ENCODE measurements around the gene PDCD4.

PDCD4 gene

DNA sequence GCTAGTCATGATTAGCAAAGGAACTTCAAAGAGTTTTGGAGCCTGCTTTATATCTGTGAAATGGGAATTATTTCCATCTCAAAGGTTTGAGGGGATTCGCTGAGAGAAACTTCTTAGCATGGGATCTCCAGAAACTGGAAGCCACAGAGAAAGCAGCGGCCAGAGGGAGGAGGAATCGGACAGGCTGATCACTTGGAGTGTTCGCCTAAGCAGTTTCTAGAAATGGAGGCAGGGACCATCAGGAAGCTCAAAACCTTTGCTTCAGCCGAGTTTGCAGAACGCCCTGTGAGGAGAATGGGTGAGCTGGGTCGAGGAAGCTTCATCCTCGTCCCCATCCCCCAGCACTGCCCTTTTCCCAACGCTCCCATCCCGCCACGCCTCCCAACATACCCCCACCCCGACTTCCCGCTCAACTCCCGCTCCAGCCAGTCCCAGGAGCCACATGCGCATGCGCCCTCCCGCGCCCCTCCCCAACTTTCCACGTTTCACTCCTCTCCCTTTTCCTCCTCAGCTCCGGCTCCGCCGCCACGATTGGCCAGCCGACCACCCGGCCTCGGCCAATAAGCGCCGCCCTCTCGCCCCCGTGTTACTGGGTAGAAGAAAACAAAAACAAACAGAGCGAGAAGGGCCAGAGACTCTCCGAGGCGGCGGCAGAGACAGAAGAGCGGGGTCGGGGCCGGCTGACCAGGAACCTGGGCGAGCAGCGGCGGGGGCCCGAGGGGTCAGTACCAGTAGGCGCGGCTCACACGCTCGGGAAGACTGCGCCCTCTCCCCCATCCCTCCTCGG is at the start of gene PDCD4:
PDCD4 (plus strand) TSS at position 631 of the 787 bp plus-strand sequence. CDS start 4,100 bp downstream, outside the sequence.
- peaks cover 7% of the 10 kb centered on the region for H3K36me3 Mint-ChIP-seq (ENCODE audit: low read depth)
- H3K4me1 Mint-ChIP-seq (ENCODE audit: low read depth), result peaks cover 80% of the 10 kb centered on the region
- H3K9me3 Mint-ChIP-seq, result no peaks in the 10 kb centered on the region
- peak within 1 kb of the TSS; percentile 87 for H3K4me3 Mint-ChIP-seq
- no peaks in the 10 kb centered on the region for H3K27me3 Mint-ChIP-seq
- peak within 1 kb of the TSS; percentile 91 for H3K27ac Mint-ChIP-seq

DNA sequence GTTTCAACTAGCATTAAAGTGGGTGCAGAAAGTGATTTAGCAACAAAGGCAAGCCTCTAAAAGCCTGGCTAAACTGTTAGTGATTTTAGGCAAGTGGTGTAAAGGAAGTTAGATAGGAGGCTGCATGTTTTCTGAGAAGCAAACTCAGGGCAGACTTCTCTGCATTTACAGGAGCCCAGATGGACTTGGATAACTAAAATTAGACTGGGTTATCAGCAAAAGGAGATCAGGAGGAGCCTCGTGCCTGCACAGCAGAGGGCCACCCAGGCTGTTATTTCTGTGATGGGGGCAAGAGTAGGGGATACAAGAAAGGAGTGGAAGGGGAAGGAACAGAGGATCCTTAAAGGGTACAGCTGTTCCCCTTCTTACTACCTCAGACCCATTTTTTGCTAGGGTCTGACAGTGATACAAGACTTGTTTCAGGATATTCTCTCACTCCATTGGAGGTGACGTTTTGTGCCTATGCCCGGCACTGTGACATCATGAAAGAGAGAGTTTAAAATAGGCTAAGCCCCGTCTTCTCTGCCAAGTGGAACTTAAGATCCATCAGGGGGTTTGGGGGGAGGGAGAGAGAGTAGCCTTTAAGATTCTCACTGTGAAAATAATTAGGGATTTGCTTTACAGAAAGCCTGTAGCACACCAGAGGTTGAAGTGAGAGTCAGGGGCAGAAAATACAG is 49.6 kb upstream of the PDCD4 start:
- Mint-ChIP-seq H3K4me3 (no peak overlapping the region), H3K9me3 (no peaks in the 10 kb centered on the region), H3K36me3 (ENCODE audit: low read depth) (no peaks in the 10 kb centered on the region), H3K27me3 (no peaks in the 10 kb centered on the region), H3K27ac (no peak overlapping the region), H3K4me1 (ENCODE audit: low read depth) (peaks cover 17% of the 10 kb centered on the region)

DNA sequence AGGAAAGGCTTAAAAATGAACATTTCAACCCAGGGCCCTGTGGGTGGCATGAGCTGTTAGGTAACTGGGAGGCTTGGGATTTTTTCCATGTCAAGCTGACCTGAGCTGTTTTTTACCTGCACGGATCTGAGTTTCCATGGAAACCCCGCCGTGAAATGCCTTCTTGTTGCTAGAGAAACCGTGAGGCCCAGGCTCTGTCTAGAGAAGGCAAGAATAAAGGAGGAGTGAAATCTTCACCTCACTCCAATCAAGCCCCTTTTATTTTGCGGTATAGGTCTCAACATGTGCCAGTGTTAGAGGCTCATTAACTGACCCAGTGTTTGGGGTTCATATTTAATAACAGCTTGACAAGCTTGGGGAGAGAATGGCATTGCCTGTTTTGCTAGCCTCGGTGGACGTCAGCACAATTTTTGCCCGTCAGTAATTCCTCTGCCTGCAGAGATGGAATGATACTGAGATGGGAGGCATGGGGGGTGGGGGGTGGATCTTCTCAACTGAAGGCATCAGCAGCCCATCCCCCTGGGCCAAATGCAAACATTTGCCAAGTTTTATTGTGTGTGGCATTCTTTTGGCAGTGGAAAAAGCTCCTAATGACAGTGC is 48.9 kb upstream of the PDCD4 start:
- no peak overlapping the region for H3K27ac Mint-ChIP-seq
- H3K36me3 Mint-ChIP-seq (ENCODE audit: low read depth), result no peaks in the 10 kb centered on the region
- no peak overlapping the region for H3K4me3 Mint-ChIP-seq
- H3K27me3 Mint-ChIP-seq, result no peaks in the 10 kb centered on the region
- no peaks in the 10 kb centered on the region for H3K9me3 Mint-ChIP-seq
- peaks cover 11% of the 10 kb centered on the region for H3K4me1 Mint-ChIP-seq (ENCODE audit: low read depth)

DNA sequence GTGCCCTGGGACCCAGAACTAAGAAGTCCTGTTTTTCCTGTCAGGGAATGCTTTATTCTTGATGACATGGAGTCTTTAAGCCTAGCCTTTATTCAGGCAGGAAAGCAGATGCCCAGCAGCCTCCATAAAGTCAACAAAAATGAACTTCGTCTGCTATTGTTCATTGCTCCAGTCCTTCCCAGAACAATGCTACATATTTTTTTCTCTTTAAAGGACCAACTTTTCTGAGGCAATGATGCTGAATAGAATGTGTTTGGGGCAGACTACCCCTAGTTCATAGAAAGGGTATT is 47.6 kb upstream of the PDCD4 start:
- Mint-ChIP-seq H3K27me3 (no peaks in the 10 kb centered on the region), H3K27ac (no peak overlapping the region), H3K4me3 (no peak overlapping the region), H3K4me1 (ENCODE audit: low read depth) (peaks cover 11% of the 10 kb centered on the region), H3K36me3 (ENCODE audit: low read depth) (no peaks in the 10 kb centered on the region), H3K9me3 (no peaks in the 10 kb centered on the region)

DNA sequence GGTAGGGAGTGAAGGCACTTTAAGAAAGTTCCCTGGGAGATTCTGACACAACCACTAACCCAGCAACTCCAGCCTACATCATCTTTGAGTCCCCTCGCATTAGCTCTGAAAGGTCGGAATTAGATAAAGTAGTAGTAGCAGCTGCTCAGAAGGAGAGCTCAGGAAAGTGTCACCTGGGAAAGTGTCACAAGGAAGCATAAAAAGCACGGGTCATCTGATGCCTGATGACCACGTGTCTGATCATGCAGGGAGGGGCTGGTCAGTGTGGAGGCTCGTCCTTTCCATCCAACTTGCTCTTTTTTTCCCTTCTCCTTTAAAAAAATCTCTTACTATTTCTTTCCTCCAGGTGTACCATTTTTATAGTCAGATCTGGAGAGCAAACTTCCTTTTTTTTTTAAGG is 47.1 kb upstream of the PDCD4 start:
- Mint-ChIP-seq H3K27me3 (no peaks in the 10 kb centered on the region), H3K4me3 (no peak overlapping the region), H3K27ac (peak overlapping the region; percentile 38), H3K4me1 (ENCODE audit: low read depth) (peaks cover 11% of the 10 kb centered on the region), H3K9me3 (no peaks in the 10 kb centered on the region), H3K36me3 (ENCODE audit: low read depth) (no peaks in the 10 kb centered on the region)

DNA sequence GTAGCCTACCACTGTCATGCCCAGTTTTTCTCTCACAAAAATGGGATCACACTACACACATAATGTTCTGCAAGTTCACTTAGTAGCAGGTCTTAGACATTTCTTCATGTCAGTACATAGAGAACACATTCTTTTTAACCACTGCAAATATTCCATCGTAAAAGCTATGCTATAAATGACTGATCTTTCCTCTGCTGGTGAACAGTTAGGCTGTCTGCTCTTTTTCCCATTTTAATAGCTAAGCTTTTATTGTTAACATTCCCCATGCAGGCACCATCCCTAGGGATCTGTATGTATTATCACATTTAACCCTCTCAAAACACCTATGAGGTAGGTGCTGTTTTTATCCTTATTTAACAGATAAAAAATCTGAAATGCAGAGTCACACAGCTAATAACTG is 46.2 kb upstream of the PDCD4 start:
- H3K4me3 Mint-ChIP-seq, result no peak overlapping the region
- H3K27me3 Mint-ChIP-seq, result no peaks in the 10 kb centered on the region
- H3K27ac Mint-ChIP-seq, result no peak overlapping the region
- peaks cover 17% of the 10 kb centered on the region for H3K4me1 Mint-ChIP-seq (ENCODE audit: low read depth)
- no peaks in the 10 kb centered on the region for H3K9me3 Mint-ChIP-seq
- no peaks in the 10 kb centered on the region for H3K36me3 Mint-ChIP-seq (ENCODE audit: low read depth)

DNA sequence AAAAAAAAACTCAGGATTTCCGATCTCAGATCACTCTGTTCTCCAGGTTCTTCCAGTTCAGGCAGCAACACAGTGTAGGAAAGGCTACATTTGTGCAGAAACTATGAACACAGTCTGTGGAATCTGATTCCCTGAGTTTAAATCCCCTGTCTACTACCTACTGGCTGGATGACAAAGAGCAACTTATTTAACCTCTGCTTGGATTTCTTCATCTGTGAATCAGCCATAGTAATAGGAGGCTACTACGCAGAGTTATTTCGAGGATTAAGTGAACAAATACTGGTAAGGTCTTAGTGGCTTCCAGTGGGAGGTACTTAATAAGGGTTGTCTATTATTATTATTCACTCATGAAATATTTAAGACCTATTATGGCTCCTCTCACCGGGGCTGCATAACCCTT is 44.3 kb upstream of the PDCD4 start:
- H3K9me3 Mint-ChIP-seq, result no peaks in the 10 kb centered on the region
- H3K27ac Mint-ChIP-seq, result no peak overlapping the region
- no peak overlapping the region for H3K4me3 Mint-ChIP-seq
- H3K27me3 Mint-ChIP-seq, result no peaks in the 10 kb centered on the region
- H3K4me1 Mint-ChIP-seq (ENCODE audit: low read depth), result peaks cover 10% of the 10 kb centered on the region
- H3K36me3 Mint-ChIP-seq (ENCODE audit: low read depth), result no peaks in the 10 kb centered on the region

GRCh38 chr10:110827875-110828274 is 43.9 kb upstream of the PDCD4 start:
- Mint-ChIP-seq H3K4me1 (ENCODE audit: low read depth) (peaks cover 10% of the 10 kb centered on the region), H3K27ac (no peak overlapping the region), H3K27me3 (no peaks in the 10 kb centered on the region), H3K9me3 (no peaks in the 10 kb centered on the region), H3K4me3 (no peak overlapping the region), H3K36me3 (ENCODE audit: low read depth) (no peaks in the 10 kb centered on the region)

DNA sequence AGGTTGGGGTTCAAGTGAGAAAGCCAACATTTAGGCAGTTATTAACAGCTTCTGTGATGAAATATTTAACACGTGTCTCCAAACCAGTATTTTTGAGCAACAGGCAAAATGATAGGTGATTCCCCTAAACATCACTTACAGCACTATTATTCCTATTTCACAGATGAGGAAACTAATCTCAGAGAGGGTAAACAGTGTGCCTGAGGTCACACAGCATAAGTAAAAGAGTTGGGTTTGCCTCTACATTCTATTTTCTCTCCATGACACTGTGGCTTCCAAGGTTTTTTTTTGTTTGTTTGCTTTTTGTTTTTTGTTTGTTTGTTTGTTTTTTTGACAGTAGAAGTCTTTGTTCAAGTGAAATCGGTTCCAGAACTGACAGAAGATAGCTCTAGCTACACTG is 43.2 kb upstream of the PDCD4 start:
- no peaks in the 10 kb centered on the region for H3K27me3 Mint-ChIP-seq
- H3K4me3 Mint-ChIP-seq, result no peak overlapping the region
- H3K4me1 Mint-ChIP-seq (ENCODE audit: low read depth), result peaks cover 14% of the 10 kb centered on the region
- H3K36me3 Mint-ChIP-seq (ENCODE audit: low read depth), result no peaks in the 10 kb centered on the region
- H3K9me3 Mint-ChIP-seq, result no peaks in the 10 kb centered on the region
- peak overlapping the region; percentile 21 for H3K27ac Mint-ChIP-seq

- no peaks in the 10 kb centered on the region for H3K9me3 Mint-ChIP-seq
- peak overlapping the region; percentile 69 for H3K27ac Mint-ChIP-seq
- no peak overlapping the region for H3K4me3 Mint-ChIP-seq
- H3K4me1 Mint-ChIP-seq (ENCODE audit: low read depth), result peaks cover 21% of the 10 kb centered on the region
- H3K27me3 Mint-ChIP-seq, result no peaks in the 10 kb centered on the region
- no peaks in the 10 kb centered on the region for H3K36me3 Mint-ChIP-seq (ENCODE audit: low read depth)
These were observed 41.9 kb upstream of the PDCD4 start for GRCh38 chr10:110829721-110830410.

DNA sequence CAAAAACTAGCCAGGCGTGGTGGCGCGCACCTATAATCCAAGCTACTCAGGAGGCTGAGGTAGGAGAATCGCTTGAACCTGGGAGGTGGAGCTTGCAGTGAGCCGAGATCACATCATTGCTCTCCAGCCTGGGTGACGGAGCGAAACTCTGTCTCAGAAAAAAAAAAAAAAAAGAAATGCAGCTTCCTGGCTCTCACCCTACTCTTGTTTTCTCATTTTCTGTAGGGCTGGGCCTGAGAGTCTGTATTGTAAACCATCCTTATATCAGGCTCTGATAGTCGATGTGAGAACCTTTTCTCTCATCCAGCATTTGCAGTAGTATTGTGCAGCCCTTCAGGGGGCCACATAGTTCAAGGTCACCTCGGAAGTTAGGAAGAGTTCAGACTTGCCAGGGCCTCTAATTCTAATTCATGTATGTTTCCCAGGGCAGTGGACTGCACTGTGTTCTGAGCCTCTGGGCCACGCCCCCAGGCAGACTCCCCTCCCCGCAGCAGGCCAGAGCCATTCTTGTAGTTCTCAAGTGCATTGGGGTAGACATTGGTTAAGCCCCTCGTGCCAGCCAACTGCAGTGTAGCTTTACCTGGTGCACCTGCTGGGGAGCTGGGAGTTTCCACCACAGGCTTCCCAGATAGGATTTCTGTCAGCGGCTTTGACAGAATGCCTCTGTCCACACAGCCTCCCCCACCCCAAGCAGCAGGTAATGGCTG is 38.3 kb upstream of the PDCD4 start:
- Mint-ChIP-seq H3K9me3 (no peaks in the 10 kb centered on the region), H3K4me1 (ENCODE audit: low read depth) (peaks cover 53% of the 10 kb centered on the region), H3K27ac (peak overlapping the region; percentile 49), H3K27me3 (no peaks in the 10 kb centered on the region), H3K36me3 (ENCODE audit: low read depth) (no peaks in the 10 kb centered on the region), H3K4me3 (no peak overlapping the region)

- Mint-ChIP-seq H3K4me3 (no peak overlapping the region), H3K9me3 (no peaks in the 10 kb centered on the region), H3K27ac (peak overlapping the region; percentile 88), H3K27me3 (no peaks in the 10 kb centered on the region), H3K36me3 (ENCODE audit: low read depth) (no peaks in the 10 kb centered on the region), H3K4me1 (ENCODE audit: low read depth) (peaks cover 53% of the 10 kb centered on the region)
These were observed 37.6 kb upstream of the PDCD4 start for GRCh38 chr10:110833941-110834628.

DNA sequence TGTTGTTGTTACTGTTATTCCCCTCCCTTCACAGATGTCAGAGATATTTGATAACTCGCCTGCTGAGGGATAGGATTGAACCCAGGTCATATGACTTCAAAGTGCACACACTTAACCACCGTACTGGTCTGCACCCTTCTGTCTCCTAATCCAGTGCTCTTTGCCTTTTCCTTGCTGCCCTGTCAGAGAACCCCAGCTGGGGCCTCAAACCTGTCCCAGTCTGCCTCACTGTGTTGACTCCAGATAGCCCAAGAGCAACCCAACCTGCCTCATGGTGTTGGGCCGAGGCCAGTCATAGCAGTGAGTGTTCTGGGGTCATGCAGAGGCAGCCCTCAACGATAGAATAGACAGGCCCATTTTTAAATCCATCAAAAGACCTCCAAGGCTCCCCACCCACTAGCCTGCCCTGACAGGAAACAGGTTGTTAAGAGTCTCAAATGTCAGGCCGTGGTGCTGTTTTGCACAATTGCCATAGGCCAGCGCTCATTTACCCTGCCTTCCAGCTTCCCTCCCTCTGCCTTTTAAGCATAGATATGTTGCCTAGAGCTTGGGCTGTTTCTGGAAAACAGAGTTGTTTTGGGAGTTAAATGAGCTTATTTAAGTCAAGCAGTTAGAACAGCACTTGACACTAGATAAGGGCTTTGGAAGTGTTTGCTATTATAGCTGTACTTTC is 37.0 kb upstream of the PDCD4 start:
- no peaks in the 10 kb centered on the region for H3K9me3 Mint-ChIP-seq
- H3K4me3 Mint-ChIP-seq, result no peak overlapping the region
- H3K27me3 Mint-ChIP-seq, result no peaks in the 10 kb centered on the region
- no peaks in the 10 kb centered on the region for H3K36me3 Mint-ChIP-seq (ENCODE audit: low read depth)
- H3K27ac Mint-ChIP-seq, result peak overlapping the region; percentile 88
- H3K4me1 Mint-ChIP-seq (ENCODE audit: low read depth), result peaks cover 53% of the 10 kb centered on the region

- no peaks in the 10 kb centered on the region for H3K9me3 Mint-ChIP-seq
These were observed 35.9 kb upstream of the PDCD4 start for GRCh38 chr10:110835841-110836240.

More at GRCh38 chr10:110835841-110836240, 35.9 kb upstream of the PDCD4 start:
- Mint-ChIP-seq H3K4me3 (no peak overlapping the region), H3K36me3 (ENCODE audit: low read depth) (no peaks in the 10 kb centered on the region), H3K27me3 (no peaks in the 10 kb centered on the region), H3K27ac (peak overlapping the region; percentile 81), H3K4me1 (ENCODE audit: low read depth) (peaks cover 48% of the 10 kb centered on the region)

Measured in stimulated activated naive CD8-positive, alpha-beta T cell treated with anti-CD3 and anti-CD28 coated beads, Interleukin-15, Interleukin-2, amounts not matched to agents 100 ng/mL and 50 ng/mL, for 24 hours (primary cell).